Neuronal stem cell (in vitro differentiated cells): ENCODE data around the gene RGS6.

Experiments
- DNase-seq: peaks from one replicate; pipeline ENCODE4 v3.0.0-alpha.2; 2013; ENCODE audit warnings: low spot score
- H2AFZ ChIP-seq: one replicate; pipeline ENCODE4 v1.6.1; 2013; ENCODE audit warnings: mild to moderate bottlenecking, low read length, inconsistent platforms
- H2AK5ac ChIP-seq: 2 replicates; pipeline ENCODE4 v1.6.1; 2013; ENCODE audit warnings: low read depth, mild to moderate bottlenecking, inconsistent platforms, low read length, moderate library complexity, mixed read lengths
- H2BK120ac ChIP-seq: 2 replicates; pipeline ENCODE4 v1.6.1; 2013; ENCODE audit warnings: low read depth, mild to moderate bottlenecking, inconsistent platforms, low read length, moderate library complexity, mixed read lengths
- H2BK12ac ChIP-seq: one replicate; pipeline ENCODE4 v1.6.1; 2013; ENCODE audit warnings: low read length, inconsistent platforms
- H2BK15ac ChIP-seq: 2 replicates; pipeline ENCODE4 v1.6.1; 2013; ENCODE audit warnings: mild to moderate bottlenecking, low read length, inconsistent platforms, mixed read lengths
- H2BK5ac ChIP-seq: one replicate; pipeline ENCODE4 v1.6.1; 2013; ENCODE audit warnings: inconsistent platforms, mild to moderate bottlenecking, low read length, moderate library complexity
- H3K14ac ChIP-seq: one replicate; pipeline ENCODE4 v1.6.1; 2013; ENCODE audit warnings: low read length, inconsistent platforms
- H3K18ac ChIP-seq: 2 replicates; pipeline ENCODE4 v1.6.1; 2013; ENCODE audit warnings: low read length, inconsistent platforms
- H3K23ac ChIP-seq: 2 replicates; pipeline ENCODE4 v1.6.1; 2013; ENCODE audit warnings: low read depth, mild to moderate bottlenecking, mixed read lengths, low read length, inconsistent platforms; ENCODE audit not compliant: poor library complexity
- H3K27ac ChIP-seq: replicated peaks from 3 replicates; pipeline ENCODE4 v1.5.1; 2013; ENCODE audit warnings: low read length, inconsistent platforms
- H3K27me3 ChIP-seq, 3 experiments: 2 replicates each; pipeline ENCODE4 v1.6.1; 2013; ENCODE audit warnings: low read length in 3 of 3, mild to moderate bottlenecking in 2 of 3, inconsistent platforms in 1 of 3, low read depth in 1 of 3, mixed read lengths in 1 of 3, moderate library complexity in 1 of 3; ENCODE audit not compliant: control insufficient read depth in 3 of 3, insufficient read depth in 3 of 3
- H3K36me3 ChIP-seq, 2 donors: replicated peaks in 1 of 2; 2 replicates each; pipeline ENCODE4 v1.6.1; 2013; ENCODE audit warnings: low read length in 2 of 2; ENCODE audit not compliant: control insufficient read depth in 2 of 2, insufficient read depth in 2 of 2
- H3K4ac ChIP-seq: 2 replicates; pipeline ENCODE4 v1.6.1; 2013; ENCODE audit warnings: inconsistent platforms, mild to moderate bottlenecking, low read length, moderate library complexity
- H3K4me1 ChIP-seq, 2 donors: 1 replicate in 1 of 2; 2 replicates in 1 of 2; pipeline ENCODE4 v1.6.1; 2013; ENCODE audit warnings: low read length in 2 of 2, low read depth in 1 of 2; ENCODE audit not compliant: control insufficient read depth in 2 of 2, insufficient read depth in 1 of 2
- H3K4me2 ChIP-seq: one replicate; pipeline ENCODE4 v1.6.1; 2013; ENCODE audit warnings: mild to moderate bottlenecking, low read length, inconsistent platforms; ENCODE audit not compliant: insufficient read depth, poor library complexity, severe bottlenecking
- H3K4me3 ChIP-seq, 2 donors: 2 replicates each; pipeline ENCODE4 v1.5.1; 2013; ENCODE audit warnings: low read length in 2 of 2, mild to moderate bottlenecking in 2 of 2, inconsistent platforms in 1 of 2, moderate library complexity in 1 of 2
- H3K79me1 ChIP-seq: one replicate; pipeline ENCODE4 v1.6.1; 2013; ENCODE audit warnings: low read depth, mild to moderate bottlenecking, inconsistent platforms, low read length, moderate library complexity
- H3K9ac ChIP-seq: one replicate; pipeline ENCODE4 v1.6.1; 2013; ENCODE audit warnings: mild to moderate bottlenecking, low read depth, low read length, inconsistent platforms; ENCODE audit not compliant: poor library complexity
- H3K9me3 ChIP-seq, 2 donors: replicated peaks in 1 of 2; 2 replicates each; pipeline versions ENCODE3 to v1.6.1; 2013; ENCODE audit warnings: low read length in 2 of 2, mild to moderate bottlenecking in 2 of 2, inconsistent platforms in 1 of 2, low read depth in 1 of 2, mixed read lengths in 1 of 2, moderate library complexity in 1 of 2; ENCODE audit not compliant: control insufficient read depth in 2 of 2, insufficient read depth in 1 of 2
- H4K8ac ChIP-seq: one replicate; pipeline ENCODE4 v1.6.1; 2013; ENCODE audit warnings: low read depth, mild to moderate bottlenecking, inconsistent platforms, low read length, moderate library complexity
- H4K91ac ChIP-seq: one replicate; pipeline ENCODE4 v1.6.1; 2013; ENCODE audit warnings: low read length, low read depth, mild to moderate bottlenecking, inconsistent platforms; ENCODE audit not compliant: poor library complexity
- WGBS, 2 donors: extraction: QIAGEN DNeasy Blood & Tissue Kit; methylation state at CpG; one replicate each; pipeline ENCODE4 v1.1.7; 2013; ENCODE audit warnings: missing lambda C conversion rate in 2 of 2, mixed read lengths in 1 of 2; ENCODE audit not compliant: insufficient read length in 2 of 2, insufficient replicate concordance in 1 of 2; ENCODE audit errors: extremely low coverage in 2 of 2; 5-methylcytosine and 5-hydroxymethylcytosine counted together

The RGS6 gene

GRCh38 chr14:72120315-72120714 is 188.1 kb downstream of the RGS6 start:
- no peak overlapping the region for H4K8ac ChIP-seq
- no peak for DNase-seq
- no peaks in the 10 kb centered on the region for H3K36me3 ChIP-seq
- H3K4me1 ChIP-seq, result peaks cover 0 to 1% of the 10 kb centered on the region in 2 donors
- WGBS, 2 donors, result no CpG with 5 or more reads among the region's 3 CpGs
- H3K4me3 ChIP-seq, result no peak overlapping the region
- H2BK12ac ChIP-seq, result no peak overlapping the region
- no peaks in the 10 kb centered on the region for H3K9me3 ChIP-seq
- H2AK5ac ChIP-seq, result no peak overlapping the region
- no peak overlapping the region for H3K18ac ChIP-seq
- no peak overlapping the region for H4K91ac ChIP-seq
- H2BK5ac ChIP-seq, result no peak overlapping the region
- H2BK120ac ChIP-seq, result no peak overlapping the region
- no peak overlapping the region for H3K4ac ChIP-seq
- H3K27me3 ChIP-seq, result no peaks in the 10 kb centered on the region
- H3K79me1 ChIP-seq, result no peaks in the 10 kb centered on the region
- no peak overlapping the region for H3K27ac ChIP-seq
- no peak overlapping the region for H2AFZ ChIP-seq
- no peak overlapping the region for H3K14ac ChIP-seq
- no peak overlapping the region for H3K4me2 ChIP-seq
- H2BK15ac ChIP-seq, result no peak overlapping the region
- H3K23ac ChIP-seq, result no peak overlapping the region
- H3K9ac ChIP-seq, result no peak overlapping the region

- H3K4ac ChIP-seq, result no peak overlapping the region
- no peak overlapping the region for H3K27ac ChIP-seq
- H2BK120ac ChIP-seq, result no peak overlapping the region
- no peak overlapping the region for H2BK12ac ChIP-seq
- WGBS, 2 donors, result no CpG with 5 or more reads among the region's 3 CpGs
- no peaks in the 10 kb centered on the region for H3K27me3 ChIP-seq
- no peak overlapping the region for H3K14ac ChIP-seq
- no peak overlapping the region for H4K8ac ChIP-seq
- no peak overlapping the region for H2BK15ac ChIP-seq
- H2BK5ac ChIP-seq, result no peak overlapping the region
- no peaks in the 10 kb centered on the region for H3K4me1 ChIP-seq
- H3K23ac ChIP-seq, result no peak overlapping the region
- H2AFZ ChIP-seq, result no peak overlapping the region
- no peak overlapping the region for H2AK5ac ChIP-seq
- no peak overlapping the region for H4K91ac ChIP-seq
- H3K36me3 ChIP-seq, result no peaks in the 10 kb centered on the region
- H3K9me3 ChIP-seq, result no peaks in the 10 kb centered on the region
- no peak for DNase-seq
- no peak overlapping the region for H3K9ac ChIP-seq
- no peak overlapping the region for H3K4me3 ChIP-seq
- no peaks in the 10 kb centered on the region for H3K79me1 ChIP-seq
- H3K18ac ChIP-seq, result no peak overlapping the region
- H3K4me2 ChIP-seq, result no peak overlapping the region
Observed at GRCh38 chr14:72123755-72124154, 191.5 kb downstream of the RGS6 start.

DNA sequence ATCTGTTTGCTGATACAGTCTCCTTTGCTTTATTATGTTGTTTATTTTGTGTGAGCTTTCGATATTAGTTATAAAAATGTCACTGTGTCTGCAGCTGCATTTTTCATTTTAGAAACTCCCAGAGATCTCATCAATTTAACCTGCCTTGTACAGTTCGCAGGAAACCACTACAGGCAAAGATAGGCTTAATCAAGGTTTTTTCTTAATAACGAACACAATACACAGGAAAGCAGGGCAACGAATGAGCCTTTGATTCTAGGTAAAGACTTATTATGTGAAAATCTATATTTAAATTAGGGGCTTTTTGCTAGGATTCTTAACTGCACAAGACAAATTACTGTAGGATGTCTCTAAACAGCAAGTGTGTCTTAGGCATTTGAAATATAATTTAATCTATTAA is 191.9 kb downstream of the RGS6 start:
- Histone ChIP-seq H2BK5ac (no peak overlapping the region), H2AFZ (no peak overlapping the region), H3K4me2 (no peak overlapping the region), H3K14ac (no peak overlapping the region), H3K4me1 (no peaks in the 10 kb centered on the region), H4K8ac (no peak overlapping the region), H3K36me3 (no peaks in the 10 kb centered on the region), H3K79me1 (no peaks in the 10 kb centered on the region), H3K23ac (no peak overlapping the region), H2BK15ac (no peak overlapping the region), H3K4ac (no peak overlapping the region), H3K27me3 (no peaks in the 10 kb centered on the region), H3K27ac (no peak overlapping the region), H4K91ac (no peak overlapping the region), H2BK120ac (no peak overlapping the region), H2AK5ac (no peak overlapping the region), H2BK12ac (no peak overlapping the region), H3K18ac (no peak overlapping the region), H3K9ac (no peak overlapping the region), H3K4me3 (no peak overlapping the region), H3K9me3 (no peaks in the 10 kb centered on the region)
- no CpG with 5 or more reads among the region's 4 CpGs for WGBS, 2 donors
- no peak for DNase-seq

- no peaks in the 10 kb centered on the region for H3K9me3 ChIP-seq
- no peak overlapping the region for H2AK5ac ChIP-seq
- no peak overlapping the region for H2AFZ ChIP-seq
- H3K14ac ChIP-seq, result no peak overlapping the region
- H2BK12ac ChIP-seq, result no peak overlapping the region
- no peak overlapping the region for H2BK15ac ChIP-seq
- H3K27me3 ChIP-seq, result no peaks in the 10 kb centered on the region
- WGBS, 2 donors, result no CpG with 5 or more reads among the region's 1 CpG
- H3K9ac ChIP-seq, result no peak overlapping the region
- no peaks in the 10 kb centered on the region for H3K36me3 ChIP-seq
- DNase-seq, result no peak
- no peak overlapping the region for H2BK120ac ChIP-seq
- H3K4ac ChIP-seq, result no peak overlapping the region
- no peak overlapping the region for H3K18ac ChIP-seq
- H4K91ac ChIP-seq, result no peak overlapping the region
- no peaks in the 10 kb centered on the region for H3K79me1 ChIP-seq
- no peak overlapping the region for H2BK5ac ChIP-seq
- no peaks in the 10 kb centered on the region for H3K4me1 ChIP-seq
- no peak overlapping the region for H3K23ac ChIP-seq
- H3K27ac ChIP-seq, result no peak overlapping the region
- H3K4me2 ChIP-seq, result no peak overlapping the region
- H3K4me3 ChIP-seq, result no peak overlapping the region
- no peak overlapping the region for H4K8ac ChIP-seq
Observed at GRCh38 chr14:72126091-72126490, 193.9 kb downstream of the RGS6 start.
